ENCODE measurements around the gene PHIP. TPM values are rescaled to one million over a fixed set of nuclear protein-coding genes. Genes with fewer than 3 reads are reported as not detected.
A peak's percentile ranks its signal among the peaks of the same experiment; 100 is the strongest.

PHIP gene
- total and polyA plus RNA-seq, 3 experiments from 2014 or later, result 13.4 to 27.0 (median 26.1) TPM

- Mint-ChIP-seq H3K36me3 (peaks cover 19 to 80% (median 37%) of the 10 kb centered on the region in 3 donors), H3K4me3 (no peak overlapping the region), H3K27me3 (no peaks in the 10 kb centered on the region), H3K9me3 (no peaks in the 10 kb centered on the region), H3K4me1 (peaks cover 8 to 14% (median 9%) of the 10 kb centered on the region in 3 donors), H3K27ac (peak overlapping the region in 4 of 8 donors; percentile 22 to 90 (median 67))
- no peaks in the 10 kb centered on the region for H3K4me1 ChIP-seq (ENCODE audit: insufficient read depth, low read length)
- POLR2A ChIA-PET, result no interaction called here
- H3K27ac ChIP-seq (ENCODE audit: low read depth, low read length), result no peak overlapping the region
- no peak for DNase-seq
- no peaks in the 10 kb centered on the region for H3K9me3 ChIP-seq (ENCODE audit: low read length)
- no peak overlapping the region for H3K4me3 ChIP-seq (ENCODE audit: low read length)
- H3K36me3 ChIP-seq (ENCODE audit: insufficient read depth, low read length), result peaks cover 53% of the 10 kb centered on the region
- CTCF ChIA-PET, result no interaction called here
- no peaks in the 10 kb centered on the region for H3K27me3 ChIP-seq (ENCODE audit: insufficient read depth, low read length, poor library complexity, severe bottlenecking)
Measured at GRCh38 chr6:78984225-78984950, 93.7 kb downstream of the PHIP start.

GRCh38 chr6:78967191-78967590, 110.9 kb downstream of the PHIP start:
- Histone ChIP-seq H3K4me1 (ENCODE audit: insufficient read depth, low read length) (no peaks in the 10 kb centered on the region), H3K36me3 (ENCODE audit: insufficient read depth, low read length) (peaks cover 20% of the 10 kb centered on the region), H3K27me3 (ENCODE audit: insufficient read depth, low read length, poor library complexity, severe bottlenecking) (no peaks in the 10 kb centered on the region), H3K9me3 (ENCODE audit: low read length) (no peaks in the 10 kb centered on the region), H3K27ac (ENCODE audit: low read depth, low read length) (no peak overlapping the region), H3K4me3 (ENCODE audit: low read length) (no peak overlapping the region)
- no peak overlapping the region for H3K4me3 Mint-ChIP-seq
- H3K27me3 Mint-ChIP-seq, result no peaks in the 10 kb centered on the region
- POLR2A ChIA-PET, result no interaction called here
- H3K36me3 Mint-ChIP-seq, result peaks cover 0 to 77% (median 33%) of the 10 kb centered on the region in 3 donors
- H3K27ac Mint-ChIP-seq, result no peak overlapping the region
- peaks cover 0 to 5% (median 0%) of the 10 kb centered on the region in 3 donors for H3K4me1 Mint-ChIP-seq
- no peak for DNase-seq
- CTCF ChIA-PET, result no interaction called here
- H3K9me3 Mint-ChIP-seq, result no peaks in the 10 kb centered on the region

GRCh38 chr6:78966542-78966941, 111.5 kb downstream of the PHIP start:
- peaks cover 25% of the 10 kb centered on the region for H3K36me3 ChIP-seq (ENCODE audit: insufficient read depth, low read length)
- Mint-ChIP-seq H3K4me3 (no peak overlapping the region), H3K9me3 (no peaks in the 10 kb centered on the region), H3K36me3 (peaks cover 0 to 81% (median 37%) of the 10 kb centered on the region in 3 donors), H3K27ac (peak overlapping the region in 2 of 8 donors; percentile 1 to 26), H3K4me1 (peaks cover 0 to 5% (median 0%) of the 10 kb centered on the region in 3 donors), H3K27me3 (no peaks in the 10 kb centered on the region)
- DNase-seq, result no peak
- H3K4me1 ChIP-seq (ENCODE audit: insufficient read depth, low read length), result no peaks in the 10 kb centered on the region
- no peak overlapping the region for H3K27ac ChIP-seq (ENCODE audit: low read depth, low read length)
- no peaks in the 10 kb centered on the region for H3K27me3 ChIP-seq (ENCODE audit: insufficient read depth, low read length, poor library complexity, severe bottlenecking)
- H3K9me3 ChIP-seq (ENCODE audit: low read length), result no peaks in the 10 kb centered on the region
- no peak overlapping the region for H3K4me3 ChIP-seq (ENCODE audit: low read length)
- CTCF ChIA-PET, result no interaction called here
- POLR2A ChIA-PET, result no interaction called here

- ChIA-PET POLR2A (no interaction called here), CTCF (no interaction called here)
- H3K36me3 Mint-ChIP-seq, result peaks cover 12 to 80% (median 36%) of the 10 kb centered on the region in 3 donors
- Histone ChIP-seq H3K36me3 (ENCODE audit: insufficient read depth, low read length) (peaks cover 27% of the 10 kb centered on the region), H3K4me3 (ENCODE audit: low read length) (no peak overlapping the region), H3K27me3 (ENCODE audit: insufficient read depth, low read length, poor library complexity, severe bottlenecking) (no peaks in the 10 kb centered on the region), H3K4me1 (ENCODE audit: insufficient read depth, low read length) (no peaks in the 10 kb centered on the region), H3K27ac (ENCODE audit: low read depth, low read length) (no peak overlapping the region), H3K9me3 (ENCODE audit: low read length) (no peaks in the 10 kb centered on the region)
- DNase-seq, result no peak
- no peaks in the 10 kb centered on the region for H3K27me3 Mint-ChIP-seq
- H3K4me3 Mint-ChIP-seq, result no peak overlapping the region
- H3K9me3 Mint-ChIP-seq, result no peaks in the 10 kb centered on the region
- peaks cover 0 to 4% (median 0%) of the 10 kb centered on the region in 3 donors for H3K4me1 Mint-ChIP-seq
- H3K27ac Mint-ChIP-seq, result no peak overlapping the region
Measured at GRCh38 chr6:78962448-78962847, 115.6 kb downstream of the PHIP start.

GRCh38 chr6:78954740-78955139, 123.3 kb downstream of the PHIP start:
- Histone ChIP-seq H3K27me3 (ENCODE audit: insufficient read depth, low read length, poor library complexity, severe bottlenecking) (no peaks in the 10 kb centered on the region), H3K4me3 (ENCODE audit: low read length) (no peak overlapping the region), H3K4me1 (ENCODE audit: insufficient read depth, low read length) (no peaks in the 10 kb centered on the region), H3K27ac (ENCODE audit: low read depth, low read length) (no peak overlapping the region), H3K36me3 (ENCODE audit: insufficient read depth, low read length) (peaks cover 34% of the 10 kb centered on the region), H3K9me3 (ENCODE audit: low read length) (no peaks in the 10 kb centered on the region)
- ChIA-PET POLR2A (no interaction called here), CTCF (no interaction called here)
- Mint-ChIP-seq H3K4me3 (no peak overlapping the region), H3K4me1 (peaks cover 0 to 4% (median 0%) of the 10 kb centered on the region in 3 donors), H3K36me3 (peaks cover 51 to 84% (median 74%) of the 10 kb centered on the region in 3 donors), H3K27ac (no peak overlapping the region), H3K9me3 (peaks cover 0 to 16% (median 3%) of the 10 kb centered on the region in 5 donors), H3K27me3 (no peaks in the 10 kb centered on the region)
- DNase-seq, result no peak

- ChIA-PET CTCF (no interaction called here), POLR2A (no interaction called here)
- peaks cover 7% of the 10 kb centered on the region for H3K9me3 ChIP-seq (ENCODE audit: low read length)
- no peaks in the 10 kb centered on the region for H3K27me3 Mint-ChIP-seq
- no peaks in the 10 kb centered on the region for H3K27me3 ChIP-seq (ENCODE audit: insufficient read depth, low read length, poor library complexity, severe bottlenecking)
- peaks cover 56 to 84% (median 79%) of the 10 kb centered on the region in 3 donors for H3K36me3 Mint-ChIP-seq
- peaks cover 4 to 23% (median 11%) of the 10 kb centered on the region in 5 donors for H3K9me3 Mint-ChIP-seq
- H3K27ac ChIP-seq (ENCODE audit: low read depth, low read length), result no peak overlapping the region
- H3K4me3 Mint-ChIP-seq, result no peak overlapping the region
- no peak overlapping the region for H3K27ac Mint-ChIP-seq
- H3K36me3 ChIP-seq (ENCODE audit: insufficient read depth, low read length), result peaks cover 43% of the 10 kb centered on the region
- H3K4me1 ChIP-seq (ENCODE audit: insufficient read depth, low read length), result no peaks in the 10 kb centered on the region
- no peak for DNase-seq
- H3K4me3 ChIP-seq (ENCODE audit: low read length), result no peak overlapping the region
- no peaks in the 10 kb centered on the region for H3K4me1 Mint-ChIP-seq
Measured at GRCh38 chr6:78953798-78954197, 124.3 kb downstream of the PHIP start.

- Mint-ChIP-seq H3K36me3 (peaks cover 62 to 89% (median 82%) of the 10 kb centered on the region in 3 donors), H3K27ac (no peak overlapping the region), H3K9me3 (peaks cover 6 to 23% (median 13%) of the 10 kb centered on the region in 5 donors), H3K4me3 (no peak overlapping the region), H3K27me3 (no peaks in the 10 kb centered on the region), H3K4me1 (no peaks in the 10 kb centered on the region)
- ChIA-PET POLR2A (no interaction called here), CTCF (no interaction called here)
- Histone ChIP-seq H3K9me3 (ENCODE audit: low read length) (peaks cover 7% of the 10 kb centered on the region), H3K4me3 (ENCODE audit: low read length) (no peak overlapping the region), H3K27ac (ENCODE audit: low read depth, low read length) (no peak overlapping the region), H3K36me3 (ENCODE audit: insufficient read depth, low read length) (peaks cover 39% of the 10 kb centered on the region), H3K4me1 (ENCODE audit: insufficient read depth, low read length) (no peaks in the 10 kb centered on the region), H3K27me3 (ENCODE audit: insufficient read depth, low read length, poor library complexity, severe bottlenecking) (no peaks in the 10 kb centered on the region)
- DNase-seq, result no peak
Measured at GRCh38 chr6:78952362-78952761, 125.7 kb downstream of the PHIP start.

- ChIA-PET POLR2A (no interaction called here), CTCF (interaction anchor here (1.0 kb wide), 1 partner anchor 15 kb away, joined by 3 read pairs; no protein-coding TSS in a partner anchor)
- Histone ChIP-seq H3K27ac (ENCODE audit: low read depth, low read length) (no peak overlapping the region), H3K9me3 (ENCODE audit: low read length) (peaks cover 7% of the 10 kb centered on the region), H3K4me3 (ENCODE audit: low read length) (no peak overlapping the region), H3K36me3 (ENCODE audit: insufficient read depth, low read length) (peaks cover 41% of the 10 kb centered on the region), H3K27me3 (ENCODE audit: insufficient read depth, low read length, poor library complexity, severe bottlenecking) (no peaks in the 10 kb centered on the region), H3K4me1 (ENCODE audit: insufficient read depth, low read length) (no peaks in the 10 kb centered on the region)
- no peak for DNase-seq
- Mint-ChIP-seq H3K27me3 (no peaks in the 10 kb centered on the region), H3K4me3 (no peak overlapping the region), H3K36me3 (peaks cover 59 to 88% (median 73%) of the 10 kb centered on the region in 3 donors), H3K27ac (peak overlapping the region in 1 of 8 donors; percentile 40), H3K4me1 (no peaks in the 10 kb centered on the region), H3K9me3 (peaks cover 6 to 23% (median 13%) of the 10 kb centered on the region in 5 donors)
Measured at GRCh38 chr6:78948785-78949184, 129.3 kb downstream of the PHIP start.

Measured in CD8-positive, alpha-beta memory T cell (primary cell).